A673 (cell line): ENCODE results near the gene PGAM2.
"Not testable (repeated sequence)": the region's sequence is repeated elsewhere in the genome, so short reads cannot be mapped to it uniquely, and the experiment has no call there.

Source experiments
- EZH2 ChIP-seq: fragments of 200-600 bp; sonication (generic); IDR thresholded peaks from 2 replicates; pipeline ENCODE4 v1.6.1; 2017; ENCODE audit warnings: borderline replicate concordance, low read depth, mild to moderate bottlenecking, mixed read lengths, antibody characterized with exemption, low read length; ENCODE audit not compliant: poor library complexity, severe bottlenecking
- TF ChIP-seq, protein P1 (sequence below): fragments of 300-800, 200-600 bp; sonication (generic); conservative IDR thresholded peaks from 2 replicates; pipeline ENCODE4 v1.5.1; 2017; ENCODE audit warnings: low read depth, mild to moderate bottlenecking, antibody characterized with exemption, low read length, moderate library complexity, mixed read lengths

GRCh38 chr7:44031319-44031718 is 34.0 kb downstream of the PGAM2 start:
- TF ChIP-seq, protein P1, sequence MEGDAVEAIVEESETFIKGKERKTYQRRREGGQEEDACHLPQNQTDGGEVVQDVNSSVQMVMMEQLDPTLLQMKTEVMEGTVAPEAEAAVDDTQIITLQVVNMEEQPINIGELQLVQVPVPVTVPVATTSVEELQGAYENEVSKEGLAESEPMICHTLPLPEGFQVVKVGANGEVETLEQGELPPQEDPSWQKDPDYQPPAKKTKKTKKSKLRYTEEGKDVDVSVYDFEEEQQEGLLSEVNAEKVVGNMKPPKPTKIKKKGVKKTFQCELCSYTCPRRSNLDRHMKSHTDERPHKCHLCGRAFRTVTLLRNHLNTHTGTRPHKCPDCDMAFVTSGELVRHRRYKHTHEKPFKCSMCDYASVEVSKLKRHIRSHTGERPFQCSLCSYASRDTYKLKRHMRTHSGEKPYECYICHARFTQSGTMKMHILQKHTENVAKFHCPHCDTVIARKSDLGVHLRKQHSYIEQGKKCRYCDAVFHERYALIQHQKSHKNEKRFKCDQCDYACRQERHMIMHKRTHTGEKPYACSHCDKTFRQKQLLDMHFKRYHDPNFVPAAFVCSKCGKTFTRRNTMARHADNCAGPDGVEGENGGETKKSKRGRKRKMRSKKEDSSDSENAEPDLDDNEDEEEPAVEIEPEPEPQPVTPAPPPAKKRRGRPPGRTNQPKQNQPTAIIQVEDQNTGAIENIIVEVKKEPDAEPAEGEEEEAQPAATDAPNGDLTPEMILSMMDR, result not testable (repeated sequence)
- TF ChIP-seq EZH2, result not testable (repeated sequence)
